GM12865 (cell line): Measurements from ENCODE around the gene KCNH5.

Experiments used
- DNase-seq: peaks from one replicate; pipeline ENCODE4 v3.0.0; 2010; ENCODE audit warnings: low read depth
- H3K4me3 ChIP-seq: 2 replicates; pipeline ENCODE4 v1.5.1; 2011; ENCODE audit warnings: mild to moderate bottlenecking, low read depth, low read length, control low read depth
- TF ChIP-seq, protein P1 (sequence below): IDR thresholded peaks from 2 replicates; pipeline ENCODE4 v1.5.1; 2011; ENCODE audit warnings: low read length, control low read depth, low read depth, inconsistent platforms; ENCODE audit not compliant: insufficient read depth; ENCODE audit errors: missing control alignments

KCNH5 gene

GRCh38 chr14:63032076-63032475 lies 13.2 kb downstream of the KCNH5 start:
- H3K4me3 ChIP-seq = no peak overlapping the region
- no peak for DNase-seq
- TF ChIP-seq, protein P1, sequence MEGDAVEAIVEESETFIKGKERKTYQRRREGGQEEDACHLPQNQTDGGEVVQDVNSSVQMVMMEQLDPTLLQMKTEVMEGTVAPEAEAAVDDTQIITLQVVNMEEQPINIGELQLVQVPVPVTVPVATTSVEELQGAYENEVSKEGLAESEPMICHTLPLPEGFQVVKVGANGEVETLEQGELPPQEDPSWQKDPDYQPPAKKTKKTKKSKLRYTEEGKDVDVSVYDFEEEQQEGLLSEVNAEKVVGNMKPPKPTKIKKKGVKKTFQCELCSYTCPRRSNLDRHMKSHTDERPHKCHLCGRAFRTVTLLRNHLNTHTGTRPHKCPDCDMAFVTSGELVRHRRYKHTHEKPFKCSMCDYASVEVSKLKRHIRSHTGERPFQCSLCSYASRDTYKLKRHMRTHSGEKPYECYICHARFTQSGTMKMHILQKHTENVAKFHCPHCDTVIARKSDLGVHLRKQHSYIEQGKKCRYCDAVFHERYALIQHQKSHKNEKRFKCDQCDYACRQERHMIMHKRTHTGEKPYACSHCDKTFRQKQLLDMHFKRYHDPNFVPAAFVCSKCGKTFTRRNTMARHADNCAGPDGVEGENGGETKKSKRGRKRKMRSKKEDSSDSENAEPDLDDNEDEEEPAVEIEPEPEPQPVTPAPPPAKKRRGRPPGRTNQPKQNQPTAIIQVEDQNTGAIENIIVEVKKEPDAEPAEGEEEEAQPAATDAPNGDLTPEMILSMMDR = no peak

DNA sequence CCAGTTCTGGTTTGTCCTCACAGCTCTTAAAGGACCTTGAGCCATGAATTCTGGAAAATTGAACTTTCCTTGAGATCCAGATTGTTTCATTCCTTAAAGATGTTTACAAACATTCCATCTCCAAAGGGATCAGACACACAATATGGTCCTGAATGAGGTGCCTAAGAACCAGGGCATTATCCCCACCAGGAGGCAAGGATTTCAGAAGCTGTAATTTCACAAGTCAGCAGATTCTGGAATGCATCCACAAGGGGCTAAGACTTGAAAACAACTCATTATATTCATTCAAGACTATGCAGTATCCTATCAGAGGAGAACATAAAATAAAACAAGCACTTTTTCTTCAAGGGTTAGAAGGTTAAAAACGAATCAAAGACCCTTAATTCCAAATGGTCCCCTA lies 15.1 kb downstream of the KCNH5 start:
- no peak overlapping the region for H3K4me3 ChIP-seq
- DNase-seq = no peak
- TF ChIP-seq, protein P1 = no peak

GRCh38 chr14:63027719-63028118 lies 17.5 kb downstream of the KCNH5 start:
- no peak for DNase-seq
- TF ChIP-seq, protein P1 = no peak
- no peak overlapping the region for H3K4me3 ChIP-seq

DNA sequence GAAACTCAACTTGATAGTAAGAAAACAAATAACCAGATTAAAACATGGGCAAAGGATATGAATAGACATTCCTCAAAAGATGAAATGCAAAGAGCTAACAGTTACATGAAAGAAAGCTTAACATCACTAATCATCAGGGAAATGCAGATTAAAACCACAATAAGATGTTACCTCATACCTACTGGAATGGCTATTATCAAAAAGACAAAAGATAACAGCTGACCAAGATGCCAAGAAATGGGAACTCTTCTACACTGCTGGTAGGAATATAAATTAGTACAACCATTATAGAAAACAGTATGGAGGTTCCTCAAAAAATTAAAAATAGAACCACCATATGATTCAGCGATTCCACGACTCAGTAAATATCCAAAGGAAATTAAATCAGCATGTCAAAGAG lies 18.8 kb downstream of the KCNH5 start:
- TF ChIP-seq, protein P1 = no peak
- DNase-seq = no peak
- H3K4me3 ChIP-seq = no peak overlapping the region

DNA sequence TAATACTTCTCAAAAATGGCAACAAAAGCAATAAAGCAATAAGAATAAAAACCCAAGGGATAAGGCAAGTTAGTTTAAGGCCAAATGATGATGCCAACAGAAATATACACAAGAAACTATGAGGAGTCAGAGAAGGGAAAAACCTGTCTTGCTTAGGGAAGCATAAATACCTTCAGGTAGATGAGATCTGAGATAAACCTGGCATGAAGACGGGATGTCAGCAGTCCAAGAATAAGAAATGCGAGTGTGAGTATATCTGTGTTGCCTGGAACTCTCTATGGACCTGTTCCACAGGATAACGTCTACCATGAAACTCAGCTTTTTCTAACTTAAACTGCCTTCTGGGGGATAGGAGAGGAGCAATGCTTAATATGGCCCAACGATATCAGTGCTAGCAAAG lies 30.6 kb downstream of the KCNH5 start:
- DNase-seq = no peak
- H3K4me3 ChIP-seq = no peak overlapping the region
- TF ChIP-seq, protein P1 = no peak

- no peak for DNase-seq
- H3K4me3 ChIP-seq = no peak overlapping the region
Observed at GRCh38 chr14:63012171-63012570, 33.1 kb downstream of the KCNH5 start.

GRCh38 chr14:63011623-63012022 lies 33.6 kb downstream of the KCNH5 start:
- no peak for DNase-seq
- TF ChIP-seq, protein P1 = no peak

More at GRCh38 chr14:63012171-63012570, 33.1 kb downstream of the KCNH5 start:
- TF ChIP-seq, protein P1 = no peak

More at GRCh38 chr14:63011623-63012022, 33.6 kb downstream of the KCNH5 start:
- no peak overlapping the region for H3K4me3 ChIP-seq
